SW 1271 (cell line): ENCODE measurements around the gene FAM181A.

ENCODE experiments used
- DNase-seq, 2 experiments: peaks; one replicate each; lab custom pipeline; 2025; lab: John Stamatoyannopoulos, UW

FAM181A gene

DNA sequence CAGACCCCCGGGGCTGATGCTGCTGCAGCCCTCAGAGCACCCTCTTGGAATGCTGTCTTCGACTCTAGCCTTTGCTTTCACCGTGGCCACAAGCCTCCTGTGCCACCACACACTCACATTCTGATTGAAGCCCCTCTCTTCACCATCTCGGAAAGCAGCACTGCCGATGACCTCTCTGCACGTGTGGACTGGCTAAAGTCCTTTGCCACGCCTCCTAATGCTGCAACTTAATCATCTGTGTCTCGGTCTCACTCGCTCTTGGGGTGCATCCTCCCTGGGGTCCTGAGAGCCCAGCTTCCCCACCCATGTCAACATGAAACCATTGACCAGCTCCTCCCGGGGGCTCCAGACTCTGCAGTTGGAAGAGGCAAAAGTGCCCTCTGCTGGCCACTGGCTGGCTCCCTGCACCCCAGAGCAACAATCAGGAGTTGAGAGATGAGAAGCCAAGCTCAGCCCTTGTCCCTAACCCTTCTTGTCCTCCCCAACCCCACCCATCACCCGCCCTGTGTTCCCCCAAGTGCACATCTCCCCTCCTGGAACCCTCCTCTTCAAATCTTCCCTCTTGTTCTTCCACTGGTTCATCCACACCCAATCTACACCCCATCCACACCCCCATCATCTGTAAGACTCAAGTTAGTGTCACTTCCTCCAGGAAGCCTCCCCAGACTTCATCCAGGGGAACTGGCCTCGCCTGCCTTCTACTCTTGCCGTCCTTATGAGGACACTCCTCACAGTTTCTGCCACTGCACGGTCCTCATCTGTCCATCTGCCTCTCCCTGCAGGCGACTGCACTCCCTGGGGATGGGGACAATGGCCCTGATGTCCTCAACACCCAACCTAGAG lies 23.6 kb upstream of the FAM181A start:
- no peak for DNase-seq

DNA sequence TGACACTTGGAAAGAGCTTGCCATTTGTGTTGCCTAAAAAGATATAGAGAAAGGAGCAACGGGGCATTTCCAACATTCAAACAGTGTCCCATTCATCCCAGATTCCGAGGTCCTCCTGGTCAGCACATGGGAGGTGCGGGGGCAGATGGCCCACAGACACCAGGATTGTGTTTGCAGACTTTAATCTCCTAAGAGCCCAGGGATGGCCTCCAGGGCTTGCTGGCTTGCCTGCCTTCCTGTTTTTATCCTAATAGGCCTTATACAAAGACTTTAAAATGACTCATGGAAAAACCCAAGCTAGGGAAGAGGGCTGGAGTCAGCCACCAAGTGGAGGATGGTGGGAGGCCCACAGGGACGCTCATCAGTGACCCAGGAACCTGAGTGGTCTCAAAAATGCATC lies 21.5 kb upstream of the FAM181A start:
- DNase-seq, result no peak

DNA sequence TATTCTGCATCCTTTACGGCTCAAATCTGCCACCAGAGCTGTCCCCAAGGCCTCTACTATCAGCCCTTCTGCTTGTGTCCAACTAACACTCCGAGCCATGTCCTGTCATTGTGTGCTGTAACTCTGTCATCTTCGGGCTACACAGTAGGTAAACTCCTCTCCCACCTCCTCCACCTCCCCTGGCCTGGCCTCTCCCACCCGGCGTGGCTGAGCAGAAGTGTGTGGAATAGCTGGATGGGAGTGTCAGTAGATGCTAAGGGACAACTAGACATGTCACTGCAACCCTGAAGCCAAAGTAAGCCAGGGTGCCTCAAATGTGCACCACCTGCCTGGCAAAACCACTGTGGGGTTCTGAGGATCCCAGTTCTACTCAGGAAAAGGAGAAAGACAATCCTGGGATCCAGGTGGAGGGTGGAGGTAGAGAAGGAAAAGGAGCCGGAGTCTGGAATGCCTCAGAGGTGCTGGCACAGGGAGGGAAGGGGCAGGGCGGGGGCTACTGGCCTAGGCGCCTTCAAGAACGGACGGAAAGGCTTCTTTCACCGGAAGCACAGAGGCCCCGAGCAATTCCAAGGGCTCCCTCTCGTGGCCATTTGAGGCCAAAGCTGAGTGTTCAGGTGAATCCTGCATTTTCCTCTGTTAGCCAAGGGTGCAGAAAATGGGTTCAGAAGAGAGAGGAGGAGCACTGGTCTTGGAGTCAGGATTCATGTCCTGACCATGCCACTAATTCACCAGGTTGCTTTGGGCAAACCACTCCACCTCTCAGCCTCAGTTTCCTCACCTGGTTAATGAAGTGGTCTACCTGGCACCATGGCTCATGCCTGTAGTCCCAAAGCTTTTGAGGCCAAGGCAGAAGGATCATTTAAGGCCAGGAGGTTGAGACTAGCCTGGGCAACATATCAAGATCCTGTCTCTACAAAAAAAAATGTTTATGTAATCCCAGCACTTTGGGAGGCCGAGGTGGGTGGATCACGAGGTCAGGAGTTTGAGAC lies 20.5 kb upstream of the FAM181A start:
- DNase-seq, result peak in 1 of 2 experiments; percentile 54

DNA sequence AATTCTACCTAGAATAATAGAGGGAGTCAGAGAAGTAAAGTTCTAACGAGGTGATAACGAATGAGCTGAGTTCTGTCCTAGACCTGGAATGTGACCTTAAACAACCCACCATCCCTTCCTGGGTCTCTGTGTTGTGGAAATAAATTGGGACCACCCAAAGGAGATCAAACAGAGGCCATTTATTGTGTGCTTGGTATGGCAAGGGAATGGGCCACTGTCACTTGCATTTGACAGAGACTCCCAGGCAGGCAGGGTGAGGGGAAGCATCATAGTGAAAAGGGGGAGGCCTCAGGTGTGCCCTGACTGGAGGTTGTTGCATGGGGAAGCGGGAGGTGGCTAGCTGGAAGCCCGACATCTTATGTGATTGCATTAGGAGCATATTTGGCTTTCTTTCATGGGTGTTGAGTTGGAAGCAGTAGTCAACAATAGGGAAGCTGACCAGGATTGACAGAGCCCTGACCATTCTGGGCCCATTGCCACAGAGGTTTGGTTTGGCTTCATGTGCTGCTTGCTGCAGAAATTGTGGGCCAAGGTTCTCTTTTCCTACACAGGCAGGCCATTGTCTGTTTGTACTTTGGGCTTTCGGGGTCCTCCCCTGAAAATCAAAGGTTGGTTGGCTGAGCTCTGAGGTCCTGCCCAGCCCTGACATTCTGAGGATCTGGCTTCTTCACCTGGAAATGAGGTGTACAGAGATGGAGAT lies 17.6 kb upstream of the FAM181A start:
- no peak for DNase-seq

DNA sequence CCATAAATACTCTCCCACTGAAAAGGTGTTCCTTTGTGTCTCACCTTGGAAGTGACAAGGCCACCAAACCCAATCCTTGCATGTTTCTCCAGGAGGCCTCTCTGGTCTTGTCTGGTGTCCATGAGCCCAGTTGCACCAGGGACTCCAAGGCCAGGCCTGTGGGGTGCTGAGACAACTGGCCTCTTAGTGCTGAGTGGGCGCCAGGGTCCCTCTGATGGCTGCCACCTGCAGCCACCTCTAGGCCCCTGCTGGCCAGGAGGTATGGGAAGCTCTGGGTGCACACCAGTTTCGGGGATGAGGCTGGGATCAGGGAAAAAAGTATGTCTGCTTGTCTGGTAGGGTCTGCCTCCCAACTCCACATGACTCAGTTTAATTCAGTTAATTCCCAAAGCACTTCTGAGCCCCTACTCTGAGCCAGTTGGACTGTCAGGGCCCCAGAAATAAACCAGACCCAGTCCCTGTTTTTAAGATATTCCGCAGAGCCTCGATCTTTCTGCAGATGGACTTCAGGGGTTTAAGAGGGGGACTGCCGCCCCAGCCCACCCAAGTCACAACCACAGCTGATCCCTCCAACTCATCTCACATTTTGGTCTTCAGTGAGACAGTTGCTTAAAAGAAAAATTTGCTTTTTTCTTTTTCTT lies 15.0 kb upstream of the FAM181A start:
- DNase-seq, result no peak

DNA sequence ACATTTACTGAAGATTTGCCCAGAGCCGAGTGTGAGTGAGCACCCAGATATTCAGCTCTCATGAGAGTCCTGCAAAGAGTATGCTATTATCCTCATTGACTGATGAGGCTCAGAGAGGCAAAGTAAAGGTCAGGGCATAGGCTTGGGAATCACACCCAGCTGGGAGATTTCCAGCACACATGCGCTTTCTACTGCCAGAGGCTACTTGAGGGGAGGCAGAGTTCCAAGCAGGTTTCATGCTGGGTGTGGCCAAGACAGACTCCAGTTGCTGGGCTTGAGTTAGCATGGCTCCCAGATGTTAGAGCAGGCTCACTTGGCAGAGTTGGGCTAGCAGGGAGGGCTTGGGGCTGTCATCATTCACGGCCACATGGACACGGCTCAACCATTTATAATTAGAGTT lies 14.4 kb upstream of the FAM181A start:
- DNase-seq, result no peak

DNA sequence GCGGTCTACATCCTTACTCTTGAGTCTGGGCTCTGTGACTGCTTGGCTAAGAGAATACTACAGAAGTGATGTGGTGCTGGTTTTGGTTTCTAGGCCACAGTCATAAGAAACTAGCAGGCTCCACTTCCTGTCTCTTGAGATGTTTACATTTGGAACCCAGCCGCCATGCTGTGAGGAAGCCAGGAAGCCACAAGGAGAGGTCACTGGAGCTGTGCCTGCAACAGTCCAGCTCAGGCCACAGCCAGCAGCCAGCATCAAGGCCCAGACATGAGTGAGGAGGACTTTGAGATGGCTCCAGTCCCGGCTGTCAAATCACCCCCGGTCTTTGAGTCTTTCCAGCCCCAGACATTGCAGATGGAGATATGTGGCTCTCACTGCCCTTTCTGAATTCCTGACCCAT lies 12.9 kb upstream of the FAM181A start:
- DNase-seq, result no peak

DNA sequence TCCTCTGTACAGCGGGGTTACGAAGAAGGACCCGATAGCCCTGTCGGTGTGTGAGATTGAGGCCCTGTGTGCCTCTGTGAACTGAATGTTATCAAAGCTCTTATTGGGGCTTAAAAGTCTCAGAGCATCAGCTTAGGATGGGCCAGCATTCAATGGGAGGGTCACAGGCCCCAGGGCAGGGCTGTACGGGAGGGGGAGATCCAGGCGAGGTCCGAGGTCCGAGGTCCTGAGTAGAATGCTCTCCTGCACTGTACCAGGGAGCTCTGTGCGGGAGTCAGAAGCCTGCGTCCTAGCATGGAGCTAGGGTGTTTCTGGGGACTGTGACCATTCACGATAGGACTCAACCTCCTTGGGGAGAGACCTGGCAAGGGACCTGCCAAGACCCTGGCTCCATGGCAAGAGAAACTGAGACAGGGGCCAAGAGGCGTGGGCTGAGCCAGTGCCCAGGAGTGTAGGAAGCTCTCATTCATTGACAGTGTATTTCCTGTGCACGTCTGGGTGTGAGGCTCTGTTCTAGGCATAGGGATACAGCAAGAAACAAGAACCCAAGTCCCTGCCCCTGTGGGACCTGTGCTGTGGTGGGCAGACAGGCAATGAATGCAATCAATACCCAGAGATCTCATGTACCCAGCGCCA lies 12.0 kb upstream of the FAM181A start:
- no peak for DNase-seq

DNA sequence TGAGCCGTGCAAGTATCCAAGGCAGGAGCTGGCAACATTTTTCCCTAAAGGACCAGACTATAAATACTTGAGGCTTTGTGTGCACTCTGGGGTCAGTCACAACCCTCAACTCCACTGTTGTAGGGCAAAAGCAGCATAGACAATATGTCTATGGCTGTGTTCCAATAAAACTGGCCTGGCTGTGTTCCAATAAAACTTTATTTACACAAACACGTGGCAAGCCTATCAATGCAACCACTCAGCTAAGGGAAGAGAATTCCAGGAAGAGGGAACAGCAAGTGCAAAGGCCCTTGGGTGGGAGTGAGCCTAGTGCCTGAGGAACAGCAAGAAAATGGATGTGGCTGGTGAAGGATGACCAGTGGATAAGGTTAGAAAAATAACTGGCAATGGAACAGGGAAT lies 11.3 kb upstream of the FAM181A start:
- DNase-seq, result no peak

DNA sequence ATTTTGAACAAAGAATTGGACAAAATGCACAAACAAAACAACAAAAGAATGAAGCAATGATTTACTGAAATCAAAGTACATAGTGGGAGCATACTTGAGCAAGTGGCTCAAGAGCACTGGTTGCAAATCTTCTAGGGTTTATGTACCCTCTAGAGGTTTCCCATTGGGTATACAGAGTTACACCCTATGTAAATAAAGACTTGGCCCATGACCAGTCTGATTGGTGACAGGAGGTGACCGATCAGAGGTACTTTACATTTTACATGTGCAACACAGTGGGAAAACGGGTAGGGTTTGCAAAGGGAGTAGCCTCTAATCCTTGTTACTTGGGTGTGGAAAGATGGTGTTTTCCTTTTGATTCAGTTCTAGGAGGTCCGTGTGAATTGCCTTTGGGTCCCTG lies 10.6 kb upstream of the FAM181A start:
- no peak for DNase-seq

DNA sequence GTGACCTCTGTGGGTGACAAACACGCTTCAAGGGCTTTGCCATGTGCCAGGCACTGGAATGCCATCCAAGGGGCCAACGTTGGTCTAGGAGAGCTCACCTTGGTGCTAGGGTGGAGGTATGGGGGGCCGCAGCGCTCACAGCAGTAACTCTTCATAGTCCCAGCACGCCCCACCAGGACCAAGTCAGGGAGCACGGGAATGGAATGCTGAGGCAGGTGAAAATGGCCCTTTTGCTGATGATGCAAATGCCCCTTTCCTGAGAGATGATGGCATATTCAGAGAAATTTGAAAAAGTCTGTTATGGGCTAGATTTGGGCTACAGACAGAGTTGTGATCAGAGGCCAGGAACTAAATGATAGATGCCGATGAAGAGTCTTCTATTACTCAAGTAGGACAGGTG lies 10.0 kb upstream of the FAM181A start:
- DNase-seq, result no peak

DNA sequence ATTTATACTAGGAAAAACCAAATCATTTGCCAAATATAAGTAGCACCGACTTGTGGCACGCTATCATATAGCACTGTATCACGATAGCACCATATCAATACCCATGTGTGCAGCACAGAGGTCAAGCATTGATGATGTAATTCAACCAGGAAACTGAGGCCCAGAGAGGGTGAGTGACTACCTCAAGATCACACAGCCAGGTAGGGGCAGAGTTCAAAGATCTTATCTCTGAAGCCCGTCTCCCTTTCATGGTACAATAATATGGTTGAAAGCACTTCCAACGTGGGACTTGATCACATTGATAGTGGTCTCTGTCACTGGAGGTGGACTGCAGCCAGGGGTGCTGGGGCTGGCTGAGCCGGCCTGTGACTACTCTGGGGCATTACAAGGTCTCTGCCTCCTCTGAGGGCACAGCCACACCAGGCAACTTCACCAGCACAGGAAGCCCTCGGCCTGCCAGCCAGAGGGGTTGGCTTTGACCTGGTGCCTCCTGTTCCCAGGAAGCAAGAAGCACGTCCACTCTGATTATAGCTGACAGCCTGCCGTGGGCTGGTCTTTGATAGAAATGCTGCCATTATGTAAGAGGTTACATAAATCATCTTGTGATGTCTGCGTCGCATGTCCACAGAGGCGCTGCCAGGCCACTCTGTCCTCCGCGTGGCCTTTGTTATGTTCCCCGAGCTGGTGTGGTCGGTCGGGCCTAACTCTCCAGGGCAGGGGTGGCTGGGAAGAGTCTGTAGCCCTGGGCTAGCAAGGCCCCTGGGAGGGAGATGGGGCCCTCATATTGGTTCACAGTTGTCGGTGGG lies 5.9 kb upstream of the FAM181A start:
- no peak for DNase-seq

DNA sequence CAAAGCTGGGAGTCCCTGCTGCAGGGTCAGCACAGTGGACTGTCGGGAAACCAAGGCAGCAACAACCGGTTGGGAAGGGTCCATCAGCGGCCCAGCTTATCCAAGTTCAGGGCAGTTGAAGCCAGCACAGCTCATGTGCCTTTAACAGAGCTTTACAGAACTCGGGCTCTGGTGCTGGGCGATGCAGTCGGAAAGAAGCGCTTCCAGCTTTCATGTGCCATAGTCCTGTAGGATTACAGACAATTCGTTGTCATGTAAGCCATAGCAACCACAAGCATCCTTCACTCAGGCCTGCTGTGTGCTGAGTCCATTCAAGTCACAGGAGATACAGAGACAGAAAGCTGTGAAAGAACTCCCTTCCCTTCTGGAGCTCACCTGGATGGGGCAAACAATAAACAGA lies 3.5 kb upstream of the FAM181A start:
- no peak for DNase-seq

DNA sequence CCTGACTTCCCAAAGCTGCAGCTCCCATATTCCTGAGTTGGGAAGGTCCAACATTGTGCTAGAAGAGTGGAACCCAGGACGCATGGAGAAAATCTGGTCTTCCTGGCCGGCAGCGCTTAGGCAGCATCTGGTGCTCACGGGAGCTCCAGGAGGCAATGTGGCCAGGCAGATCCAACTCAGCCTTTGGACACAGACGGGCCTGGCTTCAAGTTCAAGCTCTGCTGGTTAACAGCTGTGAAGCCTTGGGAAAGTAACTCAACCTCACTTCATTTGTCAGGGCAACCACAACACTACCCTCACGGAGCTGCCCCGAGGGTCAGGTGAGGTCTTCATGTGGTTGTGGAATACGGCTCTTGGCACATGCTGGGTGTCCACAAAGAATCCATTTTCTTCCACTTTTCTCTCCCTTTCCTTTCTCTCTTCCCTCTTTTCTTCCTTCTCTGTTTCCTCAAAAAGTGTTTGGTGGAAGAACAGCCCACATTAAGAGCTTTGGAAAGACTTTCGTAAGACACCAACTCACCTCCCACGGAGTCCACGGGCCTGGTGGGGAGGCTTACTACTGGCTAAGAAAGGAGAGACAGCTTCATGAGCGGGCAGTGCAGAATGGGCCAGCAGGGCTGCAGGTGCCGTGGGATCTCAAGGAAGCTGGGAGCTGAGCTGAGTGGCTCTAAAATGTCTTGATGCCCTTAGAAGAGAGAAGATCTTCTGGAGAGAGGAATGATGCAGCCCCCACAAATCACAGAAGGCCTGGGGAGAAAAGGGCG lies 2.4 kb upstream of the FAM181A start:
- no peak for DNase-seq

DNA sequence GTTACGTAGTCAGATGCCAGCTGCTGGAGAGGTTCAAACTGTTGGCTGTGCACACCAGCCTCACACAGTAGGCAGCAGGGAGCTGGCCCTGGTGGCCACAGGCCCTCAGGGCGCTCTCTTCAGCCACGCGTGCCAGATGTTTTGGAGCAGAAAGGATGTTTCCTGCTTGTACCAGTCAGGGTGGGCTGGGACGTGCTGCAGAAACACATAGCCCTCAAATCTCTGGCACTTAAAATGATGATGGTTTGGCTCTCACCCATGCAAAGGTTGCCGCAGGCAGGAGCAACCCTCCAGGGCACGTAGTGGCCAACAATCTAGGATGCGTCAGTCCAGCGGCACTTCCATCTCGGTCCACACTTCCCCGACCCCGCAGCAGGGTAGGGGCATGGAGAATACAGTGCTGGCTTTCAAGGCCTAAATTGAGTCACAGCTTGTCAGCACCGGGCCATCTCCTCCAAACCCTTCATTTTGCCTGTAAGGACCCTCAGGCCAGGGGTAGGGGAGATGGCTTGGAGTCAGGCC lies 1.7 kb upstream of the FAM181A start:
- no peak for DNase-seq

DNA sequence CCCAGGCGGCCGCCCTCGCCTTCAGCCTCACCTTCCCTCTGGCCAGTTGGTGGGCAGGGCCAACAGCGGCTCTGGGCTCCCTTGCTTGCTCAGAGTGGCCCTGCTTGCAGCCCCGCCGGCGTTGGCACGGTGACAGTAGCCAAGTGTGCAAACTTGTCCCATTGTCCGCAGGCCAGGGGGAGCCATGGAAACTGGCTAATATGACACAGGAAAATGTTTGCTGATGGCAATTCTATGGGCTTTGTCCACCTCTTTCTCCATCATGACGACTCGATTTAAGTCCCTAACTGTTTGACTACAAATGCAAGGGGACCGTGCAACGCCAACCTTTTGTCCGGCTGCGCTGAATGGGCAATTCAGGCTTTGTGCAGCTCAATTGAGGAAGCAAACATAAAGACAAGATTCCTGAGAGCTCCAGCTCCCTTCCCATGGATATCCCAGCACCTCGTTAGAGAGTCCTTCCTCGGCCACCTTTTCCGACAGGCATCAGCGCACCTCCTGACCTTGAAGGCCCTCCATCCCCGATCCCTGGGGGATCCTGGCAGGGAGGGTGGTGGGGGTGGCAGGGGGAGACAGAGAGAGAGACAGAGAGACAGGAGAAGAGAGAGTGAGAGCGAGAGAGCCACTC lies 785 bp upstream of the FAM181A start:
- no peak for DNase-seq

DNA sequence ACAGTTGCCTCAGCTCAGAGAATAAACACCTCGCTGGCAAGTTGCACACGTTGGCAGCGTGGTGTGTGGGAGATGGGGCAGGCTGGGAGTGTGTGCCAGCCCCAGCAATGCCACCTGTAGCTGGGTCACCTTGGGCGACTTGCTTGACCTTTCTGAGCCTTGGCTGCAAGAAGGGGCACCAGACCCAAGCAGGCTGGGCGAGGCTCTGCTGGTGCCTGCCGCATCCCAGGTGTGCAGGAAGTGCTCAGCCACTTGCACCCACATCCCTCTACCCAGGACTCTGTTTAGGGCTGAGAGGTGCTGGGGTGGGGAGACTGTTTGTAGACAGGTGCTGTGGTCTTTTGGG lies 629 bp downstream of the FAM181A start:
- no peak for DNase-seq

DNA sequence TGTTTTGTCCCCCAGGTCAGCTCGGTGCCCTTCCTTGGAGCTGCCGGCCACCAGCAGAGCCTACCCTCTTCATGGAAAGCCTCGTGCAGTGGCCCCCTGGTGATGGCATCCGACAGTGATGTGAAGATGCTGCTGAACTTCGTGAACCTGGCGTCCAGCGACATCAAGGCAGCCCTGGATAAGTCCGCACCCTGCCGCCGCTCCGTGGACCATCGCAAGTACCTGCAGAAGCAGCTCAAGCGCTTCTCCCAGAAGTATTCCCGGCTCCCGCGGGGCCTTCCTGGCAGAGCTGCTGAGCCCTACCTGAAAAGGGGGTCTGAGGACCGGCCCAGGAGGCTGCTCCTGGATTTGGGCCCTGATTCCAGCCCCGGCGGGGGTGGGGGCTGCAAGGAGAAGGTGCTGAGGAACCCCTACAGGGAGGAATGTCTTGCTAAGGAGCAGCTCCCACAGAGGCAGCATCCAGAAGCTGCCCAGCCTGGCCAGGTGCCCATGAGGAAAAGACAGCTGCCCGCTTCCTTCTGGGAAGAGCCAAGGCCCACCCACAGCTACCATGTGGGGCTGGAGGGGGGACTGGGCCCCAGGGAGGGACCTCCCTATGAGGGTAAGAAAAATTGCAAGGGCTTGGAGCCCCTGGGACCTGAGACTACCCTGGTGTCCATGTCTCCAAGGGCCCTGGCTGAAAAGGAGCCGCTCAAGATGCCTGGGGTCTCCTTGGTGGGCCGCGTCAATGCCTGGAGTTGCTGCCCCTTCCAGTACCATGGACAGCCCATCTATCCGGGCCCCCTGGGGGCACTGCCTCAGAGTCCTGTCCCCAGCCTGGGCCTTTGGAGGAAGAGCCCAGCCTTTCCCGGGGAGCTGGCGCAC lies 1.3 kb downstream of the FAM181A start:
- no peak for DNase-seq
